Stimulated activated CD4-positive, alpha-beta T cell treated with anti-CD3 and anti-CD28 coated beads, TNF-alpha, amount 100 ng/mL, for 24 hours (primary cell): ENCODE results near the gene SPIRE1.
"Not testable (repeated sequence)": the region's sequence is repeated elsewhere in the genome, so short reads cannot be mapped to it uniquely, and the experiment has no call there.

Source experiments
- DNase-seq, 3 experiments: peaks; one replicate each; pipeline ENCODE4 v3.0.0-alpha.2; 2020; ENCODE audit warnings: low read depth in 3 of 3

SPIRE1 gene

GRCh38 chr18:12491611-12492435 lies 166.1 kb downstream of the SPIRE1 start:
- DNase-seq: no peak

- DNase-seq: no peak
Observed at GRCh38 chr18:12485479-12486105, 172.3 kb downstream of the SPIRE1 start.

- not testable (repeated sequence) for DNase-seq
Observed at GRCh38 chr18:12481915-12482314, 176.0 kb downstream of the SPIRE1 start.

GRCh38 chr18:12479982-12480381 lies 177.9 kb downstream of the SPIRE1 start:
- no peak for DNase-seq

- DNase-seq: no peak
Observed at GRCh38 chr18:12479536-12479935, 178.4 kb downstream of the SPIRE1 start.

- DNase-seq: no peak
Observed at GRCh38 chr18:12478269-12479047, 179.4 kb downstream of the SPIRE1 start.

GRCh38 chr18:12477606-12478005 lies 180.3 kb downstream of the SPIRE1 start:
- DNase-seq: no peak

GRCh38 chr18:12476955-12477354 lies 181.0 kb downstream of the SPIRE1 start:
- DNase-seq: no peak

- DNase-seq: no peak
Observed at GRCh38 chr18:12474876-12475275, 183.0 kb downstream of the SPIRE1 start.

GRCh38 chr18:12474146-12474545 lies 183.8 kb downstream of the SPIRE1 start:
- DNase-seq: no peak

- no peak for DNase-seq
Observed at GRCh38 chr18:12470382-12471075, 187.4 kb downstream of the SPIRE1 start.

- no peak for DNase-seq
Observed at GRCh38 chr18:12468445-12468844, 189.5 kb downstream of the SPIRE1 start.

- no peak for DNase-seq
Observed at GRCh38 chr18:12464731-12465130, 193.2 kb downstream of the SPIRE1 start.

- no peak for DNase-seq
Observed at GRCh38 chr18:12463191-12463590, 194.7 kb downstream of the SPIRE1 start.

GRCh38 chr18:12462242-12462641 lies 195.7 kb downstream of the SPIRE1 start:
- no peak for DNase-seq

GRCh38 chr18:12461326-12461725 lies 196.6 kb downstream of the SPIRE1 start:
- no peak for DNase-seq

- no peak for DNase-seq
Observed at GRCh38 chr18:12460874-12461273, 197.0 kb downstream of the SPIRE1 start.

GRCh38 chr18:12458771-12459170 lies 199.1 kb downstream of the SPIRE1 start:
- DNase-seq: no peak

- DNase-seq: no peak
Observed at GRCh38 chr18:12456441-12456840, 201.5 kb downstream of the SPIRE1 start.

- DNase-seq: no peak
Observed at GRCh38 chr18:12455496-12455895, 202.4 kb downstream of the SPIRE1 start.

GRCh38 chr18:12452784-12453183 lies 205.1 kb downstream of the SPIRE1 start:
- DNase-seq: no peak

GRCh38 chr18:12451428-12451827 lies 206.5 kb downstream of the SPIRE1 start:
- DNase-seq: no peak
